Measurements from ENCODE around the gene TBCK.

The TBCK gene

GRCh38 chr4:106303548-106304281, 12.3 kb downstream of the TBCK start:
- Histone ChIP-seq H3K36me3 (ENCODE audit: control insufficient read depth, insufficient read depth, low read length) (no peaks in the 10 kb centered on the region), H3K79me2 (peaks cover 8% of the 10 kb centered on the region), H3K9ac (no peak overlapping the region), H3K9me3 (ENCODE audit: control insufficient read depth, low read length) (no peaks in the 10 kb centered on the region), H3K4me2 (ENCODE audit: low read length) (no peak overlapping the region), H3K27me3 (ENCODE audit: control insufficient read depth, insufficient read depth, low read length) (no peaks in the 10 kb centered on the region), H2AFZ (no peak overlapping the region), H3K27ac (no peak overlapping the region), H3K4me3 (ENCODE audit: low read depth, low read length) (no peak overlapping the region), H3K4me1 (no peaks in the 10 kb centered on the region)
- TF ChIP-seq CTCF (IDR thresholded peaks at IDR 0.05), result no peak

- Histone ChIP-seq H3K79me2 (peaks cover 8% of the 10 kb centered on the region), H3K4me3 (ENCODE audit: low read depth, low read length) (no peak overlapping the region), H3K4me1 (no peaks in the 10 kb centered on the region), H3K36me3 (ENCODE audit: control insufficient read depth, insufficient read depth, low read length) (no peaks in the 10 kb centered on the region), H3K9ac (no peak overlapping the region), H3K27me3 (ENCODE audit: control insufficient read depth, insufficient read depth, low read length) (no peaks in the 10 kb centered on the region), H3K27ac (no peak overlapping the region), H3K9me3 (ENCODE audit: control insufficient read depth, low read length) (no peaks in the 10 kb centered on the region), H3K4me2 (ENCODE audit: low read length) (no peak overlapping the region), H2AFZ (no peak overlapping the region)
- TF ChIP-seq CTCF (IDR thresholded peaks at IDR 0.05), result no peak
Measured at GRCh38 chr4:106302062-106302438, 14.0 kb downstream of the TBCK start.

DNA sequence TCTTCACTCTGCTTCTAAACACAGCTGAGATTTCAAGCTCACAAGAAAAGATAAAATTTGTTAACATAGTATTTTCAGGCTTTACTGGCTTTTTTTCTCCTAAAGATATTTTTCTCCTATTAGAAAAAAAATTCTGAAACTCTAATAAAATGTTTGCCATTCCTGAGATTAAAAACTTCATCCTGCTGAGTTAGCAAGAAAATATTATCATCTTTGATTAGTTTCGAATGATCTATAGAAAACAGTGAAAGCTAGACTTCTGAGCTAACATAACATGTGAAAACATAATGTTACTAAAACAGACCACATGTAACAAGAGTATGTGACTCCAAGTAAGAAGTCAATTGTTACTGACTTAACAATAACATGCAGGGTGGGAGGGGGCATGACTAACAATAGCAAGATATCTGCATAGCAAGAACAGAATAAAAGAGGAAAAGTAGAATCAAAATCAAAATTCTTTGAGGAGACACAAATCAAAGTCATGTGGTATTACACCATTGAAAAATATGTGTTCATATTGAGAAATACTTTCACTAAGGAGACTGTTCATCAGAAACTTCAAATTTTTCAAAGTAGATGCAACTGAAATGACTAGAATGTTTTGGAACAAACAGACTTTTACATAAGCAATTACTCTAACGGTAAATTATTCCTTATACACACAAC, 14.5 kb downstream of the TBCK start:
- no peaks in the 10 kb centered on the region for H3K9me3 ChIP-seq (ENCODE audit: control insufficient read depth, low read length)
- no peaks in the 10 kb centered on the region for H3K36me3 ChIP-seq (ENCODE audit: control insufficient read depth, insufficient read depth, low read length)
- H3K4me2 ChIP-seq (ENCODE audit: low read length), result no peak overlapping the region
- H2AFZ ChIP-seq, result no peak overlapping the region
- no peak overlapping the region for H3K27ac ChIP-seq
- H3K4me1 ChIP-seq, result no peaks in the 10 kb centered on the region
- H3K9ac ChIP-seq, result no peak overlapping the region
- no peak overlapping the region for H3K4me3 ChIP-seq (ENCODE audit: low read depth, low read length)
- H3K27me3 ChIP-seq (ENCODE audit: control insufficient read depth, insufficient read depth, low read length), result no peaks in the 10 kb centered on the region
- H3K79me2 ChIP-seq, result peaks cover 8% of the 10 kb centered on the region
- no peak for TF ChIP-seq CTCF (IDR thresholded peaks at IDR 0.05)

DNA sequence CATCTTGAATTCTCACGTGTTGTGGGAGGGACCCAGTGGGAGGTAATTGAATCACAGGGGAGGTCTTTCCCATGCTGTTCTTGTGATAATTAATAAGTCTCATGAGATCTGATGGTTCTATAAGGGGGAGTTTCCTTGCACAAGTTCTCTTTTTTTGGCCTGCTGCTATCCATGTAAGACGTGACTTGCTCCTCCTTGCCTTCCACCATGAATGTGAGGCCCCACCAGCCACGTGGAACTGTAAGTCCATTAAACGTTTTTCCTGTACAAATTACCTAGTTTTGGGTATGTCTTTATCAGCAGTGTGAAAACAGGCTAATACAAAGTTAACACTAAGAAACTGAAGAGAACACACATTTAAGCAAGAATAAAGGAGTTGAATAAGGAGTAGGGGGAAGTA, 16.0 kb downstream of the TBCK start:
- Histone ChIP-seq H3K4me3 (ENCODE audit: low read depth, low read length) (no peak overlapping the region), H2AFZ (no peak overlapping the region), H3K9ac (no peak overlapping the region), H3K79me2 (peaks cover 8% of the 10 kb centered on the region), H3K27ac (no peak overlapping the region), H3K27me3 (ENCODE audit: control insufficient read depth, insufficient read depth, low read length) (no peaks in the 10 kb centered on the region), H3K9me3 (ENCODE audit: control insufficient read depth, low read length) (no peaks in the 10 kb centered on the region), H3K4me2 (ENCODE audit: low read length) (no peak overlapping the region), H3K4me1 (no peaks in the 10 kb centered on the region), H3K36me3 (ENCODE audit: control insufficient read depth, insufficient read depth, low read length) (no peaks in the 10 kb centered on the region)
- TF ChIP-seq CTCF (IDR thresholded peaks at IDR 0.05), result no peak
